Tibial nerve (tissue), 4 donors: ENCODE results near the gene EBF3. TPM values are rescaled to one million over a fixed set of nuclear protein-coding genes. Genes with fewer than 3 reads are reported as not detected.
"Not testable (repeated sequence)": the region's sequence is repeated elsewhere in the genome, so short reads cannot be mapped to it uniquely, and the experiment has no call there.

Experiments used
- DNase-seq, 2 donors: peaks; one replicate each; pipeline ENCODE4 v3.0.0-alpha.2; 2019; ENCODE audit warnings: low spot score in 2 of 2
- H3K27ac ChIP-seq, 4 donors: fragments of 200-600 bp; sonication (generic) in 3 of 4; one replicate each; pipeline ENCODE4 v1.5.1; 2017 to 2019; ENCODE audit warnings: mild to moderate bottlenecking in 1 of 4
- H3K27me3 ChIP-seq, 2 donors: fragments of 200-600 bp; sonication (generic) in 1 of 2; one replicate each; pipeline versions ENCODE4 v1.5.1 to v1.6.0; 2017 to 2019
- H3K36me3 ChIP-seq, 3 donors: fragments of 200-600 bp; sonication (generic); one replicate each; pipeline ENCODE4 v1.5.1; 2018 to 2019
- H3K4me1 ChIP-seq, 4 donors: fragments of 200-600 bp; sonication (generic) in 3 of 4; one replicate each; pipeline ENCODE4 v1.5.1; 2017 to 2019
- H3K4me3 ChIP-seq, 4 donors: fragments of 200-600 bp; sonication (generic) in 3 of 4; one replicate each; pipeline ENCODE4 v1.5.1; 2017 to 2019; ENCODE audit warnings: mild to moderate bottlenecking in 1 of 4, moderate library complexity in 1 of 4
- H3K9me3 ChIP-seq, 4 donors: fragments of 200-600 bp; sonication (generic) in 3 of 4; one replicate each; pipeline ENCODE4 v1.5.1; 2017 to 2019
- EP300 ChIP-seq, 2 donors: sonication (generic); formaldehyde crosslinking; IDR thresholded peaks; one replicate each; pipeline ENCODE4 v1.6.1; 2017; ENCODE audit warnings: antibody characterized with exemption in 2 of 2, mild to moderate bottlenecking in 1 of 2
- POLR2A ChIP-seq, 2 donors: fragments of 450-650 bp; IDR thresholded peaks; one replicate each; pipeline ENCODE4 v1.6.1; 2017; ENCODE audit warnings: antibody characterized with exemption in 2 of 2, mild to moderate bottlenecking in 2 of 2, moderate library complexity in 2 of 2
- WGBS, 2 donors: methylation state at CpG; one replicate each; pipeline ENCODE4 v1.1.5; 2018; 5-methylcytosine and 5-hydroxymethylcytosine counted together
- total RNA-seq, 4 donors: library from RNA; depleted of rRNA; stranded (reverse); fragments of >200 nt; gene quantifications; one replicate each; pipeline ENCODE4 v1.1.0, GENCODE V29; 2016
- TF ChIP-seq, protein P1 (sequence below), 5 experiments: fragments of 200-600 bp in 3 of 5; fragments of 450-650 bp in 2 of 5; sonication (generic) in 3 of 5; IDR thresholded peaks; one replicate each; pipeline ENCODE4 v1.5.1; 2016 to 2019; ENCODE audit warnings: antibody characterized with exemption in 5 of 5, mild to moderate bottlenecking in 3 of 5, moderate library complexity in 2 of 5

The EBF3 gene
- total RNA-seq, 4 donors from 2014 or later = 27.3 to 41.0 (median 31.2) TPM

DNA sequence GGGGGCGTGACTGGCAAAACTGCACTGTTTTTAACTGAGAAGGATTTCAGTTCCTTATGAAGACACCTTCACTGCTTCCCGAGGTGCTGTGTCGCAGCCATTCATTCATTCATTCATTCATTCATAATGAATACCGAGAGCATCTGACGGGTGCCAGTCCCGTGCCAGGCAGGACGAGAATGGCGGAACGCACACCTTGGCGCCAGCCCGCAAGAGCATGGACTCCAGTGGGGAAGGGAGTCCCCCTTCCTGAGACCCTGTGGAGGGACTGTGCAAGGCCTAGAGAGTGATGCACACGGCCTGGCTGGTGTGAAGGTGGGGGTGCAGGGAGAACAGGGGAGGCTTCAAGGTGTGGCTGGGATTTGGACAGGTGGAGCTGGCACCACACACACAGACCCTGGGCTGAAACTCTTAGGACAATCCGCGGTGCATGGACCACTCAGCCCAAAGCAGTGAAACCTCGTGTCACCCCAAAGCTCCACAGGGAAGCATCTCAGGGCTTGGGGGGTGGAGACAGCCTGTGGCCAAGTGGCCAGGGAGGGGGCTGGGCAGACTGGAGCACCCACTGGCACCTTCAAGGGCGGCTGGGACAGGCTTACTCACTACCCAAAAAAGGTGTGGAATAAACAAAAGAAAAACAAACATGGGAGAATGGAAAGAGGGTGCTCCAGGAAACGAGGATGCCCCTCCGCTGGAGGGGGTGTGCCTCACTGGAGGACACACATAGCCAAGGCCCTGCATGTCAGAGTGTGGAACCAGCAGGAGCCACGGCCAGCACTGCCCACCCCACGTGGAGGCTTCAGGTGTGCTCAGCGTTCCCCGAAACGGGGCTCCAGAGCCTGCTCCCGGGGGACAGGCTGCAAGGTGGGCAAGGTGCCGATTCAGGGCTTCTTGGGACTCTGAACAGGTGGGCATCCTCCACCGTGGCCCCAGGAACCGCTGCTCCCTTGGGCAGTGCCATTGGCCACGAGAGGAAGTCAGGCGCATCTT, 37.7 kb downstream of the EBF3 start:
- 77 to 80% methylated on average over 25 to 29 of the region's 29 CpGs for WGBS, 2 donors
- Histone ChIP-seq H3K4me1 (peaks cover 0 to 16% (median 0%) of the 10 kb centered on the region in 4 donors), H3K9me3 (no peaks in the 10 kb centered on the region), H3K27me3 (no peaks in the 10 kb centered on the region), H3K36me3 (no peaks in the 10 kb centered on the region), H3K4me3 (no peak overlapping the region), H3K27ac (no peak overlapping the region)
- TF ChIP-seq EP300 (IDR thresholded peaks at IDR 0.05) = no peak
- no peak for DNase-seq

DNA sequence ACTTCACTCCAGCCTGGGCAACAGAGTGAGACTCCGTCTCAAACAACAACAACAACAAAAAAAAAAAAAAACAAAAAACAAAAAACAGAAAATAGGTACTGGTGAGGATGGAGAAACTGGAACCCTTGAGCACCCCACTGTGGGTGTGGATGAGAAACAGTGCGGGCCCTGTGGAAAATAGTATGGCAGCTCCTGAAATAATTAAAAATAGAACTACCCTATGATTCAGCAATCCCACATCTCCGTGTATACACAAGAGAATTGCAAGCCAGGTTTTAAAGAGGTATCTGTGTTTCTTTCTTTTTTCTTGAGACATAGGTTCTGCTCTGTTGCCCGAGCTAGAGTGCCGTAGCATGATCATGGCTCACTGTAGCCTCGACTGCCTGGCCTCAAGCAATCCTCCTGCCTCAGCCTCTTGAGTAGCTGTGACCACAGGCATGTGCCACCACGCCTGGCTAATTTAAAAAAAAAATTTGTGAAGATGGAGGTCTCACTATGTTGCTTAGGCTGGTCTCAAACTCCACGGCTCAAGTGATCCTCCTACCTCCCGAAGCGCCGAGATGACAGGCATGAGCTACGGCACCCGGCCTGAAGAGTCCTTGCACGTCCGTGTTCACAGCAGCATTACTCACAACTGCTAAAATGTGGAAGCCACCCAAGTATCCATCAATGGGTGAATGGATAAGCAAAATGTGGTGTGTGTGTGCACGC, 39.5 kb downstream of the EBF3 start:
- Histone ChIP-seq H3K4me1 (peaks cover 0 to 16% (median 0%) of the 10 kb centered on the region in 4 donors), H3K9me3 (no peaks in the 10 kb centered on the region), H3K36me3 (no peaks in the 10 kb centered on the region), H3K4me3 (no peak overlapping the region), H3K27ac (no peak overlapping the region), H3K27me3 (no peaks in the 10 kb centered on the region)
- TF ChIP-seq POLR2A (IDR thresholded peaks at IDR 0.05) (no peak), EP300 (IDR thresholded peaks at IDR 0.05) (no peak)
- TF ChIP-seq, protein P1, sequence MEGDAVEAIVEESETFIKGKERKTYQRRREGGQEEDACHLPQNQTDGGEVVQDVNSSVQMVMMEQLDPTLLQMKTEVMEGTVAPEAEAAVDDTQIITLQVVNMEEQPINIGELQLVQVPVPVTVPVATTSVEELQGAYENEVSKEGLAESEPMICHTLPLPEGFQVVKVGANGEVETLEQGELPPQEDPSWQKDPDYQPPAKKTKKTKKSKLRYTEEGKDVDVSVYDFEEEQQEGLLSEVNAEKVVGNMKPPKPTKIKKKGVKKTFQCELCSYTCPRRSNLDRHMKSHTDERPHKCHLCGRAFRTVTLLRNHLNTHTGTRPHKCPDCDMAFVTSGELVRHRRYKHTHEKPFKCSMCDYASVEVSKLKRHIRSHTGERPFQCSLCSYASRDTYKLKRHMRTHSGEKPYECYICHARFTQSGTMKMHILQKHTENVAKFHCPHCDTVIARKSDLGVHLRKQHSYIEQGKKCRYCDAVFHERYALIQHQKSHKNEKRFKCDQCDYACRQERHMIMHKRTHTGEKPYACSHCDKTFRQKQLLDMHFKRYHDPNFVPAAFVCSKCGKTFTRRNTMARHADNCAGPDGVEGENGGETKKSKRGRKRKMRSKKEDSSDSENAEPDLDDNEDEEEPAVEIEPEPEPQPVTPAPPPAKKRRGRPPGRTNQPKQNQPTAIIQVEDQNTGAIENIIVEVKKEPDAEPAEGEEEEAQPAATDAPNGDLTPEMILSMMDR (IDR thresholded peaks at IDR 0.05) = no peak
- WGBS, 2 donors = 83 to 90% methylated on average over 16 of the region's 16 CpGs
- DNase-seq = no peak

DNA sequence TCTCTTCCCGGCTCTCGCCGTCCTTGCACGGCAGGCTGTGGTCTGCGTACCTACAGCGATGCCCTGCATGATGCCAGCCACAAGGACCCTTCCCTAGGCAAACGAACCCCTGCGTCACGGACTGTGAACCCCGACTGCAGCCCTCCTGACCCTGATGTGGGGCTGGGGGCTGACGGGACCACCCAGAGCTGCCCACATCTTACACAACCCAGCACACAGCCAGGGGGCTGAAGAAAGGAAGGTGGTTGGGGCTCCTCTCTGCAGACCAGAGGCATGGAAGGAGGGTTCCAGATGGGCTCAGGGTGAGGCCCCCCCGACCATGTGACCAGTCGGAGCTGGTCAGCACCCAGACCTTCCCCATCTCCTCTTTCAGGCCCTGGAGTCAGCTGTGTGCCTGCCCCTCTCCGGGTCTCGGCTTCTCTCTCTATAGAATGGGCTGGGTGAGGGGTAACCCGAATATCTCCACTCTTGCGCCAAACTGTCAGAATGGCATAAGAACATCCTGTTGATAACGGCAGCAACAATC, 41.4 kb downstream of the EBF3 start:
- no peak for DNase-seq
- Histone ChIP-seq H3K27me3 (no peaks in the 10 kb centered on the region), H3K9me3 (no peaks in the 10 kb centered on the region), H3K27ac (no peak overlapping the region), H3K36me3 (no peaks in the 10 kb centered on the region), H3K4me1 (peaks cover 0 to 7% (median 0%) of the 10 kb centered on the region in 4 donors), H3K4me3 (no peak overlapping the region)
- no peak for TF ChIP-seq EP300 (IDR thresholded peaks at IDR 0.05)
- no peak for TF ChIP-seq POLR2A (IDR thresholded peaks at IDR 0.05)
- TF ChIP-seq, protein P1 (IDR thresholded peaks at IDR 0.05) = no peak
- WGBS, 2 donors = 90 to 91% methylated on average over 15 to 17 of the region's 18 CpGs

DNA sequence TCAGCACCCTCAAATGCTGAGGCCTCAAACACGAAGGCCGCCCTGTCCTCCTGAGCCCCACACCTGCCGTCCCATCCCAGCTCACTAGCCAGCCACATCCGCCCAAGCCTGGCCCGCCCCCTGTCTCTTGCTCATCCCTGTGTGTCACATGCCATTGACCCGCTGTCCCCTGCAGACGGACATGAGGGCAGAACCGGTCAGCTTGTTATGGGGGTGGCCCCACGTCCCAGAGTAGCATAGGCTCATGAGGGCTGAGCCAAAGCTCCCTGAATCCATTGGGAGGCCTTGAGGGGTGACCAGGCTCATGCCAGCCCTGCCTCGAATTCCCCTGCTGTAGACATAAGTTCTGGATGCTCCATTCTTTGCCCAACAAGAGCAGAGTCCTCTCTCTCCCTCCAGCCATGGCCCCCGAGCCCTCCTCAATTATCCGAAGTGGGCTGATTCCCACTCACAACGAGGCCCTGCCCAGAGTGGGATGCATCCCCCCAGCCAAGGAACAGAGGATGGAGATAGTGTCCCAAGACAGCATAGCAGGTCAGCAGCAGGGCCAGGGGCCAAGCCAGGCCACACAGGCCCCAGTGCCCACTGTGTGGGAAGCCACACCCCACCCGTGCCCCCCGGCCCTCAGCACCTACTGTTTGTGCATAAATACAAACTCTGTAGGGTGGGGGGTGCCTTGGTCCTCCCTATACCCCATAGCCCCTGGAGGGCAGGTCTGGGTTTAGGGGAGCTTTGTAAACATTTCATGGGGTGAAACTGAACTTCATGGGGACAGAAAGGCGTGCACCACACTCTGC, 42.1 kb downstream of the EBF3 start:
- no peak overlapping the region for H3K4me3 ChIP-seq
- no peaks in the 10 kb centered on the region for H3K36me3 ChIP-seq
- no peak for DNase-seq
- H3K27ac ChIP-seq = no peak overlapping the region
- no peaks in the 10 kb centered on the region for H3K9me3 ChIP-seq
- peaks cover 0 to 7% (median 0%) of the 10 kb centered on the region in 4 donors for H3K4me1 ChIP-seq
- no peaks in the 10 kb centered on the region for H3K27me3 ChIP-seq
- TF ChIP-seq POLR2A (IDR thresholded peaks at IDR 0.05) (no peak), EP300 (IDR thresholded peaks at IDR 0.05) (no peak)
- TF ChIP-seq, protein P1 (IDR thresholded peaks at IDR 0.05) = no peak
- 86% methylated on average over 16 of the region's 16 CpGs for WGBS, 2 donors

DNA sequence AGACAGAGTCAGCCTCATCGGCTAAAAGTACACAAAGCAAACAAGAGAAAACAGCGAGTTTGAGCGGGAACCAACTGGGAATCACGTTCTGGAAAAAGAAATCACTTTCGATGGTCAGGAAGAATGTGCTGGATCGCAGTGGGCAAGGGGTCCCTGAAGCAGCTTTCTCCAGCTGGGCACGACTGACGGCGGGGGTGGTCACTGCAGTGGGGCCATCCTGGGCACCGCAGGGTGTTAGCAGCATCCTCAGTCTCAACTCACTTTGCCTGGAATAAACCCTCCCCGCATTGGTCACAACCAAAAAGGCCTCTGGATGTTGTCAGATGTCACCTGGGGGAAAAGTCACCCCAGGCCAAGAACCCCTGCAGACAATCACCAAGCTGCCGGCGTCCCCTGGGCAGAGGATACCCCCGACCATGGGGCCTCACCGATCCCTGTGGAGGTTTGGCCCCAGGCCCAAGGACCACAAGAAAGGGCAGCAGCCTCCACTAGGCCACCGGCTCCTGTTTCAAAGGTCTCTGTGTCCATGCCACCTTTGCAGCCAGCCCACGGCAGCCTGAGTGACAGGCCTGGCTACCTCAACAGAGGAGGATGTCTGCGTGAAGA, 42.9 kb downstream of the EBF3 start:
- no peaks in the 10 kb centered on the region for H3K9me3 ChIP-seq
- no peaks in the 10 kb centered on the region for H3K36me3 ChIP-seq
- 69 to 76% methylated on average over 14 to 16 of the region's 18 CpGs for WGBS, 2 donors
- H3K4me3 ChIP-seq = no peak overlapping the region
- TF ChIP-seq EP300 (IDR thresholded peaks at IDR 0.05) (no peak), POLR2A (IDR thresholded peaks at IDR 0.05) (no peak)
- TF ChIP-seq, protein P1 (IDR thresholded peaks at IDR 0.05) = no peak
- no peak overlapping the region for H3K27ac ChIP-seq
- no peaks in the 10 kb centered on the region for H3K27me3 ChIP-seq
- peaks cover 0 to 15% (median 0%) of the 10 kb centered on the region in 4 donors for H3K4me1 ChIP-seq
- DNase-seq = no peak

DNA sequence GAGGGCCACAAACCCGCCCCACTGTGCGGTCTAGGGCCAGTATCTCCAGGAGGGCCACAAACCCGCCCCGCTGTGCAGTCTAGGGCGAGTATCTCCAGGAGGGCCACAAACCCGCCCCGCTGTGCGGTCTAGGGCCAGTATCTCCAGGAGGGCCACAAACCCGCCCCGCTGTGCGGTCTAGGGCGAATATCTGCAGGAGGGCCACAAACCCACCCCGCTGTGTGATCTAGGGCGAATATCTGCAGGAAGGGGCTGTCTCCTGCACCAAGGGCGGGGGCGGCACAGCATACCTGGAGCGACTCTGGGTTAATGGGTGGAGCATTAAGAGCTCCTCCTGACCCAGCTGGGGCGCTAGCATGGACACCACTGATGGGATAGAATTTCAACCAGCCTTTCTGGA, 43.9 kb downstream of the EBF3 start:
- not testable (repeated sequence) for H3K27ac ChIP-seq, H3K27me3 ChIP-seq, H3K9me3 ChIP-seq, DNase-seq, H3K4me3 ChIP-seq, H3K36me3 ChIP-seq
- peaks cover 0 to 17% (median 0%) of the 10 kb centered on the region in 4 donors for H3K4me1 ChIP-seq
- 87 to 96% methylated on average over 5 to 13 of the region's 18 CpGs for WGBS, 2 donors
